Measurements from ENCODE around the gene AKAP1.

The AKAP1 gene

GRCh38 chr17:57135789-57136291 lies 50.8 kb downstream of the AKAP1 start:
- no peak overlapping the region for H3K4me3 ChIP-seq (ENCODE audit: low read depth in 1 of 2, low read length in 2 of 2)
- H3K27ac ChIP-seq (ENCODE audit: low read length) = no peak overlapping the region
- H3K27me3 ChIP-seq (ENCODE audit: low read depth, low read length) = no peaks in the 10 kb centered on the region
- H3K9me3 ChIP-seq (ENCODE audit: control insufficient read depth in 1 of 2, low read length in 2 of 2) = no peaks in the 10 kb centered on the region
- no peaks in the 10 kb centered on the region for H3K4me1 ChIP-seq (ENCODE audit: control insufficient read depth in 1 of 2, insufficient read depth in 2 of 2, low read length in 2 of 2)
- H3K36me3 ChIP-seq (ENCODE audit: control insufficient read depth in 1 of 2, insufficient read depth in 2 of 2, low read length in 2 of 2) = no peaks in the 10 kb centered on the region

GRCh38 chr17:57136355-57136754 lies 51.3 kb downstream of the AKAP1 start:
- Histone ChIP-seq H3K27me3 (ENCODE audit: low read depth, low read length) (no peaks in the 10 kb centered on the region), H3K4me3 (ENCODE audit: low read depth in 1 of 2, low read length in 2 of 2) (no peak overlapping the region), H3K27ac (ENCODE audit: low read length) (no peak overlapping the region)

DNA sequence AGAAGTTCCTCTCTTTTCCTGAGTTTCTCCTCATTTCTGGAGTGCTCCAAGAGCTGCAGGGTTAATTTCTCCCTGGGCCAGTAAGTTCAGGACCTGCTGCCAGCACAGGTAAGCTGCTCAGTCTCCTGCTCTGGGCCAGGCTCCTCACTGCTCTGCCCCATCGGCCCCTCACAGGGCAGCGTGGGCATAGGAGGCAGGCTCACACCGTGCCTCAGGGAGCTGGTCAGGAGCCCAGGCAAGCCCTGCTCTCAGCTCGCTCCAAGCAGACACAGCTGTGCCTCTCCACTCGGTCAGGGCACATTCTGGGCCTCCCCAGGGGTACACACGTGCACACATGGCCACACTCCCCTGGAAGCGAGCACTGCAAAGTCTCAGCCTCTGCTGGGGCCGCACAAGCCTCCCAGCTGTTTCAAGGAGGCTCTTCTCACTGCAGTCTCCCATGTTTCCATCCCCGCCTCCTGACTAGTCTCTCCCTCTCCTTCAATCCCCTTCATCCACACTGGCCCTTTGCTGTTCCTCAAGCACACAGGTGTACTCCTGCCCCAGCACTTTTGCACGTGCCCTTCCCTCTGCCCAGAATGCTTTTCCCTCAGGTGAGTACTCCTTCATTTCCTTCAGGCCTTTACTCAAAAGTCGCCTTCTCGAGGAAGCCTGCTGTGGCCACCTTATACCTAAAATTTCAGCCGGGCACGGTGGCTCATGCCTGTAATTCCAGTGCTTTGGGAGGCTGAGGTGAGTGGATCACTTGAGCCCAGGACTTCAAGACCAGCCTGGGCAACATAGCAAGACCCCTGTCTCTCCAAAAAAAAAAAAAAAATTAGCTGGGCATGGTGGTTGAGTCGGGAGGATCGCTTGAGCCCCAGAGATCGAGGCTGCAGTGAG lies 53.2 kb downstream of the AKAP1 start:
- no peaks in the 10 kb centered on the region for H3K36me3 ChIP-seq (ENCODE audit: control insufficient read depth in 1 of 2, insufficient read depth in 2 of 2, low read length in 2 of 2)

More at GRCh38 chr17:57136355-57136754, 51.3 kb downstream of the AKAP1 start:
- no peaks in the 10 kb centered on the region for H3K9me3 ChIP-seq (ENCODE audit: control insufficient read depth in 1 of 2, low read length in 2 of 2)
- H3K4me1 ChIP-seq (ENCODE audit: control insufficient read depth in 1 of 2, insufficient read depth in 2 of 2, low read length in 2 of 2) = no peaks in the 10 kb centered on the region
- H3K36me3 ChIP-seq (ENCODE audit: control insufficient read depth in 1 of 2, insufficient read depth in 2 of 2, low read length in 2 of 2) = no peaks in the 10 kb centered on the region

GRCh38 chr17:57138956-57139576 lies 54.0 kb downstream of the AKAP1 start:
- no peaks in the 10 kb centered on the region for H3K4me1 ChIP-seq (ENCODE audit: control insufficient read depth in 1 of 2, insufficient read depth in 2 of 2, low read length in 2 of 2)
- no peaks in the 10 kb centered on the region for H3K9me3 ChIP-seq (ENCODE audit: control insufficient read depth in 1 of 2, low read length in 2 of 2)
- H3K36me3 ChIP-seq (ENCODE audit: control insufficient read depth in 1 of 2, insufficient read depth in 2 of 2, low read length in 2 of 2) = no peaks in the 10 kb centered on the region
- no peaks in the 10 kb centered on the region for H3K27me3 ChIP-seq (ENCODE audit: low read depth, low read length)
- H3K4me3 ChIP-seq (ENCODE audit: low read depth in 1 of 2, low read length in 2 of 2) = no peak overlapping the region
- H3K27ac ChIP-seq (ENCODE audit: low read length) = no peak overlapping the region

More for the DNA sequence above, 53.2 kb downstream of the AKAP1 start:
- no peaks in the 10 kb centered on the region for H3K4me1 ChIP-seq (ENCODE audit: control insufficient read depth in 1 of 2, insufficient read depth in 2 of 2, low read length in 2 of 2)
- H3K27ac ChIP-seq (ENCODE audit: low read length) = no peak overlapping the region
- no peak overlapping the region for H3K4me3 ChIP-seq (ENCODE audit: low read depth in 1 of 2, low read length in 2 of 2)
- H3K9me3 ChIP-seq (ENCODE audit: control insufficient read depth in 1 of 2, low read length in 2 of 2) = no peaks in the 10 kb centered on the region
- H3K27me3 ChIP-seq (ENCODE audit: low read depth, low read length) = no peaks in the 10 kb centered on the region

- H3K4me3 ChIP-seq (ENCODE audit: low read depth in 1 of 2, low read length in 2 of 2) = no peak overlapping the region
- no peaks in the 10 kb centered on the region for H3K4me1 ChIP-seq (ENCODE audit: control insufficient read depth in 1 of 2, insufficient read depth in 2 of 2, low read length in 2 of 2)
- no peaks in the 10 kb centered on the region for H3K36me3 ChIP-seq (ENCODE audit: control insufficient read depth in 1 of 2, insufficient read depth in 2 of 2, low read length in 2 of 2)
- no peaks in the 10 kb centered on the region for H3K27me3 ChIP-seq (ENCODE audit: low read depth, low read length)
- H3K9me3 ChIP-seq (ENCODE audit: control insufficient read depth in 1 of 2, low read length in 2 of 2) = no peaks in the 10 kb centered on the region
- H3K27ac ChIP-seq (ENCODE audit: low read length) = no peak overlapping the region
Measured at GRCh38 chr17:57140316-57140715, 55.3 kb downstream of the AKAP1 start.

- Histone ChIP-seq H3K27me3 (ENCODE audit: low read depth, low read length) (no peaks in the 10 kb centered on the region), H3K27ac (ENCODE audit: low read length) (no peak overlapping the region), H3K4me3 (ENCODE audit: low read depth in 1 of 2, low read length in 2 of 2) (no peak overlapping the region), H3K9me3 (ENCODE audit: control insufficient read depth in 1 of 2, low read length in 2 of 2) (no peaks in the 10 kb centered on the region), H3K4me1 (ENCODE audit: control insufficient read depth in 1 of 2, insufficient read depth in 2 of 2, low read length in 2 of 2) (no peaks in the 10 kb centered on the region), H3K36me3 (ENCODE audit: control insufficient read depth in 1 of 2, insufficient read depth in 2 of 2, low read length in 2 of 2) (no peaks in the 10 kb centered on the region)
Measured at GRCh38 chr17:57142925-57143324, 57.9 kb downstream of the AKAP1 start.

DNA sequence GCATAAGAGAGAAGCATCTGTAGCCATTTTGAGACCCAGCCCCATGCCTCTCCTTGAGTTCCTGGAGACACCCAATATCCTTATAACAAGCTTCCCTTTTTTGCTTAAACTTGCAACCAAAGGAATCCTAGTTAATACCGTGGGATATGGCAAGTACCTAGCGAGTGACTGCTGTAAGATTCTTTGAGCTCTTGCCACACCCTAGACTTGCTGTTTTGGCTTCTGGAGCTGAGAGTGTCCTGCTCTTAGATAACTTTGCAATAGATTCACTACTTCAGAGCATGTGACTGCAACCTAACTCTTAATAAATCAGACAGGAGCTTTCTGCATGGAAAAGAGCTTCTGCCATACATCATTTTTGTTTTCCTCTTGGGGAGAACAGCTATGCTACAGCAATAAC lies 58.3 kb downstream of the AKAP1 start:
- no peak overlapping the region for H3K4me3 ChIP-seq (ENCODE audit: low read depth in 1 of 2, low read length in 2 of 2)
- H3K27ac ChIP-seq (ENCODE audit: low read length) = no peak overlapping the region
- no peaks in the 10 kb centered on the region for H3K4me1 ChIP-seq (ENCODE audit: control insufficient read depth in 1 of 2, insufficient read depth in 2 of 2, low read length in 2 of 2)
- H3K9me3 ChIP-seq (ENCODE audit: control insufficient read depth in 1 of 2, low read length in 2 of 2) = no peaks in the 10 kb centered on the region
- no peaks in the 10 kb centered on the region for H3K36me3 ChIP-seq (ENCODE audit: control insufficient read depth in 1 of 2, insufficient read depth in 2 of 2, low read length in 2 of 2)
- no peaks in the 10 kb centered on the region for H3K27me3 ChIP-seq (ENCODE audit: low read depth, low read length)

- Histone ChIP-seq H3K27ac (ENCODE audit: low read length) (no peak overlapping the region), H3K36me3 (ENCODE audit: control insufficient read depth in 1 of 2, insufficient read depth in 2 of 2, low read length in 2 of 2) (no peaks in the 10 kb centered on the region)
Measured at GRCh38 chr17:57143919-57144318, 58.9 kb downstream of the AKAP1 start.

GRCh38 chr17:57144567-57144966 lies 59.5 kb downstream of the AKAP1 start:
- no peak overlapping the region for H3K4me3 ChIP-seq (ENCODE audit: low read depth in 1 of 2, low read length in 2 of 2)
- no peaks in the 10 kb centered on the region for H3K27me3 ChIP-seq (ENCODE audit: low read depth, low read length)
- no peak overlapping the region for H3K27ac ChIP-seq (ENCODE audit: low read length)
- no peaks in the 10 kb centered on the region for H3K36me3 ChIP-seq (ENCODE audit: control insufficient read depth in 1 of 2, insufficient read depth in 2 of 2, low read length in 2 of 2)
- H3K4me1 ChIP-seq (ENCODE audit: control insufficient read depth in 1 of 2, insufficient read depth in 2 of 2, low read length in 2 of 2) = no peaks in the 10 kb centered on the region
- no peaks in the 10 kb centered on the region for H3K9me3 ChIP-seq (ENCODE audit: control insufficient read depth in 1 of 2, low read length in 2 of 2)

More at GRCh38 chr17:57143919-57144318, 58.9 kb downstream of the AKAP1 start:
- Histone ChIP-seq H3K4me1 (ENCODE audit: control insufficient read depth in 1 of 2, insufficient read depth in 2 of 2, low read length in 2 of 2) (no peaks in the 10 kb centered on the region), H3K9me3 (ENCODE audit: control insufficient read depth in 1 of 2, low read length in 2 of 2) (no peaks in the 10 kb centered on the region), H3K4me3 (ENCODE audit: low read depth in 1 of 2, low read length in 2 of 2) (no peak overlapping the region), H3K27me3 (ENCODE audit: low read depth, low read length) (no peaks in the 10 kb centered on the region)

DNA sequence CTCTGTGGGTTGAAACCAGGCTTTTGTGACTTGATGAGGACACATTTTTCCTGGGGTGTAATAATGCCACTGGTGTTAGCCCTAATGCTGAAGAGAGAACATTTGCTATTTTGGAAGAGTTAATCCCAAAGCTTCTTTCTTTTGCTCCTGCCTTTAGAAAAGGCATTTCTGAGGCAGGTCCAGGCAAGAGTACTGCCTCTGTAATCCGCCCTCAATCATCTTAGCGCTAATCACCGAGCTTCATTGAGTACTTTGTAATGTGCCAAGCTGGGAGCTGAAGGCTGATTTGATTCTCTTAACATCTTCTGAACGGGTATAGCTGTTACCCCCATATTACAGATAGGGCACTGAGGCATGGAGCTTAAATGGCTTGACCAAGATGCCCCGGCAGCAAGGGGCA lies 60.3 kb downstream of the AKAP1 start:
- Histone ChIP-seq H3K4me3 (ENCODE audit: low read depth in 1 of 2, low read length in 2 of 2) (no peak overlapping the region), H3K4me1 (ENCODE audit: control insufficient read depth in 1 of 2, insufficient read depth in 2 of 2, low read length in 2 of 2) (no peaks in the 10 kb centered on the region), H3K36me3 (ENCODE audit: control insufficient read depth in 1 of 2, insufficient read depth in 2 of 2, low read length in 2 of 2) (no peaks in the 10 kb centered on the region), H3K27me3 (ENCODE audit: low read depth, low read length) (no peaks in the 10 kb centered on the region), H3K27ac (ENCODE audit: low read length) (no peak overlapping the region), H3K9me3 (ENCODE audit: control insufficient read depth in 1 of 2, low read length in 2 of 2) (no peaks in the 10 kb centered on the region)

DNA sequence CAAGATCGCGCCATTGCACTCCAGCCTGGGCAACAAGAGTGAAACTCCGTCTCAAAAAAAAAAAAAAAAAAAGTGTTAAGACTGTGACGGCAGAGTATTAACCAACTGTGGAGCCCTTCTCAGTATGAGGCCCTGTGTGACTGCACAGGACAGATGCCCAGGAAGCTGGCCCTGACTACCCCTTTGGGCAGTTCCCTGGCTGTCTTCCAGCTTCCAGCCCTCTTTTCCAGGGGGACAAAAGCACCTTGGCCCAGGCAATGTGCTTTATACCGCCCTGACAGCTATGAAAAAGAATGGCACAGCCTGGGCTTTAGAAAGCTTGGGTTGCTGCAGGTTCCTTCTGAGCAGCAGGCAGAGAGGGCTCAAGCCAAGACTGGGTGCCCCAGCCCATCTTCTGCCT lies 61.2 kb downstream of the AKAP1 start:
- Histone ChIP-seq H3K27ac (ENCODE audit: low read length) (no peak overlapping the region), H3K4me1 (ENCODE audit: control insufficient read depth in 1 of 2, insufficient read depth in 2 of 2, low read length in 2 of 2) (no peaks in the 10 kb centered on the region), H3K9me3 (ENCODE audit: control insufficient read depth in 1 of 2, low read length in 2 of 2) (no peaks in the 10 kb centered on the region), H3K27me3 (ENCODE audit: low read depth, low read length) (no peaks in the 10 kb centered on the region), H3K36me3 (ENCODE audit: control insufficient read depth in 1 of 2, insufficient read depth in 2 of 2, low read length in 2 of 2) (no peaks in the 10 kb centered on the region), H3K4me3 (ENCODE audit: low read depth in 1 of 2, low read length in 2 of 2) (no peak overlapping the region)

Data from muscle layer of duodenum (tissue), 2 donors.